CD4-positive, alpha-beta T cell treated with Interleukin-1 beta for 1 hour (primary cell): ENCODE results near the gene CHEK1.
A peak's percentile ranks its signal among the peaks of the same experiment; 100 is the strongest.

ENCODE experiments used
- DNase-seq, 2 donors: peaks; one replicate each; pipeline ENCODE4 v3.0.0-alpha.2; 2020 to 2022

CHEK1 gene

DNA sequence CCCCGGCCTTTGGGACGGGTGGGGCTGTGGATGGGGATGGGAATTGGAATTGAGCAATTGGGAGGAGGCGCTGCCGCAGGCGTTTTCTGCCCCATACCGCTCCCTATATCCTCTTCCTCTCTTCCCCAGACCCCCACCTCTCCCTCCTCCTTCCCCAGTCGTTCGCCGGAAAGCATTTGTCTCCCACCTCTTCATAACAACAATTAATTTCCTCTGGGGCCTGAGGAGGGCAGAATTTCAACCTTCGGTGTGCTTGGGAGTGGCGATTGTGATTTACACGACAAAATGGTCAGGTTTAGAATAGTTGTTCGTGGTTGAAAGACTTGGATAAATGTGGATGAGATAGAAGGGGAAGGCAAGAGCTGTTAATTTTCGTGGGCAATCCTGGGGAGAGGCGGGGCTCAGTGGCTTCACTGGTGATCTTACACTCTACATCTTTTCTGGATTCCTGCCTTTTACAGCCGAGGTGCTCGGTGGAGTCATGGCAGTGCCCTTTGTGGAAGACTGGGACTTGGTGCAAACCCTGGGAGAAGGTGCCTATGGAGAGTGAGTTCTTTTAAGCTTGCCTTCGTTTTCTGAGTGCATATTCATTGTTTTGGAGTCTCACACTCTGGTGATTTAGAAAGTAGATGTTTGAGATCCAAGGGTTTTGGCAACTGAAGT, 1.5 kb downstream of the CHEK1 start:
- DNase-seq = peak; percentile 6 to 48

DNA sequence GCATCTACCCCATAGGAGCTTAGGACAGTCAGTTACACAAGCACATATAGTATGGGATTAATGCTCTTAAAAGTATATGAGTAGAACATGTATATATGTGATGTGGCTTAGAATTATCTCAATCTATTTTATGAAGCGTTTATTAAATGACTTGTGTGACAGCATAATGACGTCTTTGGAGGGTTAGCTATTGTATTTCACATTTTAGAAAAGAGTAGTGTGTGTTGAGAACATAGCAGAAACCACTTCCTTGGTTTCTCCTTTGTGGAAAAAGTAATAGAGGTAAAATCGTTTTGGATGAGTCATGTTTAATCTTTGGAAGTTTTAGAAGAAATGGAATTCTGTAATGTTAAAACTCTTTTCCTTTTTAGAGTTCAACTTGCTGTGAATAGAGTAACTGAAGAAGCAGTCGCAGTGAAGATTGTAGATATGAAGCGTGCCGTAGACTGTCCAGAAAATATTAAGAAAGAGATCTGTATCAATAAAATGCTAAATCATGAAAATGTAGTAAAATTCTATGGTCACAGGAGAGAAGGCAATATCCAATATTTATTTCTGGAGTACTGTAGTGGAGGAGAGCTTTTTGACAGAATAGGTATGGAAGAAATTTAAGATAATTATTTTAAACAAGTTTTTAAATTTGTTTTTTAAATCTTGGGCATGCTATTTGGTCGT, 2.4 kb downstream of the CHEK1 start:
- DNase-seq = no peak

DNA sequence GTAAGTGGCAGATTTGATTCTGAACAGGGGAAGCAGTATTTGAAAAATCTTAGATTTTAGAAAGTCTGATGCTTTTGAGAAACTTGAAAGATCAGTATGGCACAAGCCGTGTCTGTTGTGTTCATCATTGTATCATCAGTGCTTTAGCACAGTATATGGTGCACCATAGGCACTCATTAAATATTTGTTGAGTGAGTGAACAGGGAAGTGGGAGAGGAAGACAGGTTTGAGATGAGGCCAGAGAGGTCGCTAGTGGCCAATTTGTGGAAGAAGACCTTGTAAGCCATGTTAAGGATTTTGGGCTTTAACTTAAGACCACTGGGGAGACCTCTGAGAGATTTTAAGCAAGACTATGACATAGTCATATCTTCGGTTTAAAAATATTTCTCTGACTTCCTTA, 12.9 kb downstream of the CHEK1 start:
- no peak for DNase-seq

DNA sequence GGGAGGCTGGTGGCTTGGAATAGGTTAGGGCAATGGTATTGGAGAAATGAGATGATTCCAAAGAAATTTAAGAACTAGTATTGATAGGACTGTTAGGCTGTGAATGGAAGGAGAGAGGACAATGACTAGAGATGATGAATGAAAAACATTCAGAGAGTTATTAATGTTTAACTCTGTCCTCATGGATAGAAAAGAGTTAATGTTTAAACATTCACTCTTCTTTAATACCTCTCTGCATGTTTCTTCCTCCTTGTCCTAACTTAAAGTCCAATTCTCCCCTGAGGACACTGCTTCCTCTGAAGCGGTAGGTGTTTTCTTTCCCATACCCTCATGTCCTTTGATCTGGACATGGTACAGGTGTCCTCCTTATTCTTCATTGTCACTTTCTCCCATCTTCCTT, 13.4 kb downstream of the CHEK1 start:
- DNase-seq = no peak

DNA sequence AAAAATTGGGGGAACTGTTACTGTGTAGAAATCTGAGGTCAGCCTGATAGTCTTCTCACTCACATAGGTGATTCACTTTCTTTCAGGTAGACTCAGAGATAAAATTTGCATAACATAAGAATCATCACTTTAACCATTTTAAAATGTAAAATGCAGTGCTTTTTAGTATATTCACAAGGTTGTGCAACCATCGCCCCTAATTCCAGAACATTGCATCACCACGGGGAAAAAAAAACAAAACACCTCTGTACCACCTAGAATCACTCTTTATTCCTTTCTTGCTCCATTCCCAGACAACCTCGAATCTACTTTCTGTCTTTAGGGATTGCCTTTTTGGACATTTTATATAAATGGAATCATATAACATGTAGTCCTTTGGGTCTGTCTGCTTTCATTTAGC, 20.9 kb downstream of the CHEK1 start:
- DNase-seq = no peak

DNA sequence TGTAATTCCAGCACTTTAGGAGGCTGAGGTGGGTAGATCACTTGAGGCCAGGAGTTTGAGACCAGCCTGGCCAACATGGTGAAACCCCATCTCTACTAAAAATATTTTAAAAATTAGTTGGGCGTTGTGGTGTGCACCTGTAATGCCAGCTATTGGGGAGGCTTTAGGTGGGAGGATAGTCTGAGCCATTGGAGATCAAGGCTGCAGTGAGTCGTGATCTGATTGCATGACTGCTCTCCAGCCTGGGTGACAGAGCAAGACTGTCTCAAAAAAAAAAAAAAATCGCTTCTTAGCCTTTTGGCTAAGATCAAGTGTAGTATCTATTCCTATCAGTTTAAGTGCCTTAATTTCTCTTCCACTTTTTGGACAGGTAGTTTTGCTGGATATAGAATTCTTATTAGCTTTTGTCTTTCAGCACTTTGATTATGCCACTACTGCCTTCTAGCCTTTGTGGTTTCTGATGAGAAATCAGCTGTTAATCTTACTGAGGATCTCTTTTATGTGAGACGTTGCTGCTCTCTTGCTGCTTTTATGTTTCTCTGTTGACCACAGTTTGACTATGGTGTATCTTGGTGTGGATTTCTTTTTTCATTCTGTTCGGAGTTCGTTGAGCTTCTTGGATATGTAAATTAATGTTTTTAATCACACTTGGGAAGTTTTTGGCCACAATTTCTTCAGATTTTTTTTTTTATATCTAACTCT, 24.7 kb downstream of the CHEK1 start:
- DNase-seq = peak in 1 of 2 donors; percentile 4

DNA sequence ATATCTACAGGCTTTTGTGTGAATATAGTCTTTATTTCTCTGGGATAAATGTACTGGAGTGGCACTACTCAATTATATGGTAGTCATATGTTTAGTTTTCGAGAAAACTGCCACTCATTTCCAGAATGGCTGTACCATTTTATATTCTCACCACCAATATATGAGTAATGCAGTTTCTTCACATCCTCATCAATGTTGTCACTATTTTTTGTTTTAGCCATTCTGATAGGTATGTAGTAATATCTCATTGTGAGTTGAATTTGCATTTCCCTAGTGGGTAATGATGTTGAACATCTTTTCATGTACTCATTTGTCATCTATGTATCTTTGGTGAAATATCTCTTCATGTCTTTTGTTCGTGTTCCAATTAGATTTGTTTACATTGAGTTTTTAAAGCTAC, 37.7 kb downstream of the CHEK1 start:
- DNase-seq = no peak

DNA sequence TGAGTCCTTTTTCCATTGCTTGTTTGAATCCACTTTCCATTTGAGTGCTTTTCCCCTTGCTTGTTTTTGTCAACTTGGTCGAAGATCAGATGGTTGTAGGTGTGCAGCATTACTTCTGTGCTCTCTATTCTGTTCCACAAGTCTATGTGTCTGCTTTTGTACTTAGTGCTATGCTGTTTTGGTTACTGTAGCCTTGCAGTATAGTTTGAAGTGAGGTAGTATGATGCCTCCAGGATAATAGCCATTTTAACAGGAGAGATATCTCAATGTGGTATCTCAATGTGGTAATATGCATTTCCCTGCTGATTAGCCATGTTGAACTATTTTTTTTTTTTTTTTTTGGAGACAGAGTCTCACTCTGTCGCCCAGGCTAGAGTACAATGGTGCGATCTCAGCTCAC, 38.9 kb downstream of the CHEK1 start:
- no peak for DNase-seq

DNA sequence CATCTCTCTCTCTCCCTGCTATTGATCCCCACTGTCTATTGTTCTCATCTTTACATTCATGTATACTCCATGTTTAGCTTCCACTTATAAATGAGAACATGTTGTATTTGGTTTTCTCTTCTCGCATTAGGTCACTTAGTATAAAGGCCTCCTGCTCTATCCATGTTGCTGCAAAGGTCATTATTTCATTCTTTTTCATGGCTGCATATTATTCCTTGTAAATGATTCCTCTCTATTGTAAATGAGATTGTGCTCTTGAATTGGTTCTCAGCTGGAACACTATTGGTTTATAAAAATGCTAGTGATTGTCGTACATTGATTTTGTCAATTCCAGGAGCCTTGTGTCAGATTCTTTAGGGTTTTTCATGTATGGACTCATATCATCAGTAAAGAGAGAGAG, 42.2 kb downstream of the CHEK1 start:
- DNase-seq = no peak

DNA sequence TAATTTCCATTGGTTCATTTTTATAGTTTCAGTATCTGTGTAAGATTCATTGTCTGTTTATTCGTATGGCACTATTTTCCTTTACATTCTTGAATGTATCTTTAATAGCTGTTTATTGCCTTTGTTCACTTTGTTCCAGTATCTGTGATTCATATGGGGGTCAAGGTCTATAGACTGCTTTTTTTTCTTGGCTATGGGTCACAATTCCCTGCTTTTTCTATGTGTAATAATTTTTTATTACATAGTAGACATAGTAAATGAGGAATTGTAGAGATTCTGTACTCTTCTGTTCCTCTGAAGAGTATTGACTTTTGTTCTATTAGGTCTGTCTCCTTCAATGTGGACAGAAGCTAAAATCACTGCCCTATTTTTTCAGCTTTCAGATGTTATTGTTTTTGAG, 45.2 kb downstream of the CHEK1 start:
- no peak for DNase-seq

DNA sequence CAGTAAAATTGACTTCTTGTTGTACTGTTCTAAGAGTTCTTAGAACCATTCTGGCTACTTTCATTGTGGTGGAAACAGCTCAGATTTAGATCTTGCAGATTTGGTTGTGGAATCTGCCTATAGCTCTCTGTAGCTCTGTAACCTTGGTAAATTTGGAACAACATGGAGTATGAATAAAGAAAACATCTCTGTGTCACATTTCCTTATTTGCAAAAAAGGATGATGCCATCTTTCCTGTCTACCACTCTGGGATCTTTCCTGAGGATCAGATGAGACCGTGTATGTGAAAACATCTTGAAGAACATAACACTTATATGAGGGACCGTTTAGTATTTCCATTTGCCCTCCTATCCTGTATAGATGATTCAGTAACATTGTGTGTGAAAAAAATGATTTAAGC, 46.6 kb downstream of the CHEK1 start:
- DNase-seq = no peak

DNA sequence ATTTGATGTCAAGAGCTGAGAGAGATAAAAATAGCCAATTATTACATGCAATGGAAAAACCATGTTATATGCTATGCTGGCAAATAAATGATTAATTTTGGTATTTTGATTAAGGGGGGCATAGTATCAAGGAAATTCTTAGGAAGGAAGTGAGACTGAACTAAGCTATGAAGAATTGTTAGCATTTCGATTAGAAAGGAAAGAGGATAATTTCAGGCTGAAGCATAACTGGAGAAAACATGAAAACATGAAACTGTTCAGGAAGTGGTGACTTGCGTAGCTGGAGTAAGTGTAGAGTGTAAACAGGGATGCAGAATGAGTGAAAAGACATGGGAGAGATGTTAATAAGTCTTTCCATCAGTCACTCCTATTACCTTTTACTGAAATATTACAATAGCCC, 49.2 kb downstream of the CHEK1 start:
- no peak for DNase-seq

DNA sequence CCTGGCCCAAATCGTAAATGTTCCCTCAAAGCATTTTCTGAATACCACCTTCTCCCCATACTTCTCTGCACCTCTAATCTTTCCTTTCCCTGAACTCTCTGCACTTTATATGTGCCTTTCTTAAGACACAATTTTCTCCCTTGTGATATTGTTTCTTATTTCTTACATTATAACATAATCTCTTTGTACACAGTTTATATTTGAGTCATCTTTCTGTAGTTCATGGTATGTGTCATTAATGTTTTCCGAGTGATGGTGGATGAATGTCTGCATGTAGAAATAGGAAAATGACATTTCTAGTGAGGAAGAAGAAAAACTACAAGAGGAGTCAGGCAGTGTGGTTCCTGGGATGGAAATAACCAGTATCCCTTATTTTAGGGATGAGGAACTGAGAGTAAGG, 50.2 kb downstream of the CHEK1 start:
- DNase-seq = no peak

DNA sequence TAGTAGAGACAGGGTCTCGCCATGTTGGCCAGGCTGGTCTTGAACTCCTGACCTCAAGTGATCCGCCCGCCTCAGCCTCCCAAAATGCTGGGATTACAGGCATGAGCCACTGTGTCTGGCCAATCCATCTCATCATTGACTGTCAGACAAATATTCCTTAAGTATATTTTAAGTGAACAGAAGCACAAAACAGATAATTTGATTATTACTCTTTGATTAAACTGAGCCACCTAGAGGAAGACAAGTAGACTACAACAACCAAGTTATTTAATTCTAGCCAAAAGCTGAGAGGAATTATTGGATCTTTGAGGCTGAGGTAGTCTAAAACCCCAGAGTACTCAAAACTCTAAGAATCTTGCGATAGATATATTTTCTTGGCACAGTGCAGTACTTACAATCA, 54.4 kb downstream of the CHEK1 start:
- no peak for DNase-seq

DNA sequence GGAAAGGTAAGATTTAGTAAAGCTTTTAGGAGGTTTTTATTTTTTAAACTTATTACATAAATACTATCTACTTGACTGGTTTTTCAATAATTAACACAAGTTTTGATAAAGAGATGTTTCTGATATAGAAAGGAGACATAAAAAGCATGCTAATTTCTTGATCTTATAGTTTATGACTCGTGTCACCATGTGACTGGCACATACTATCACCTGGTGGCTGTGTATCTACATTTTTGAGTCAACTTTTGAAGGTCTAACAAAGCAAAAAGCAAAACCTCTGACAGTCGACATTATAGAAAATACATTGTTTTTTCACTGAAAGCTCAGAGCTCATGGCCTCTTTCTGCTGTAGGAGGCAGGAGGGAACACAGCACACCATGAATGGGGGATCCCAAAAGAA, 54.9 kb downstream of the CHEK1 start:
- no peak for DNase-seq

DNA sequence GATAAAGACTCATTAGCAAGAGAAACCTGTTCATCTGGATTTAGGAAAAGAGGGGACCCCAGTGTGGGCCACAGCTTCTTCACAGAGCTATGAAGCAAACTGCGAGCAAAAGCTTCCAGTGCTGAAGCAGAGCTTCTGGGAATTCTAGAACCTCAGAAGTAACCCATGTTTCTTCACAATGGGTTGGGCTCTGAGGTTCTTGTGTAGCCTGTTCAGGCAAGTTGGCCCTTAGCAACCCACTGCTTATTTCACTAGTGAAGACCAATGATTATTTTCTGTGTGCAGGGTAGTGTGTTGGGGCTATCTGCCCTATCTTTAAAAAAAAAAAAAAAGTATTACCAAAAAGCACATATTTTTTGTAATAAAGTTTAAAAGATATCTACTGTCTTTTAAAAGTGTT, 55.8 kb downstream of the CHEK1 start, which contains the start of gene ACRV1:
Gene ACRV1, minus strand, starts transcription at position 101 of the 400 bp plus-strand sequence. Its CDS starts 67 bp downstream, at position 34.
- DNase-seq = no peak

DNA sequence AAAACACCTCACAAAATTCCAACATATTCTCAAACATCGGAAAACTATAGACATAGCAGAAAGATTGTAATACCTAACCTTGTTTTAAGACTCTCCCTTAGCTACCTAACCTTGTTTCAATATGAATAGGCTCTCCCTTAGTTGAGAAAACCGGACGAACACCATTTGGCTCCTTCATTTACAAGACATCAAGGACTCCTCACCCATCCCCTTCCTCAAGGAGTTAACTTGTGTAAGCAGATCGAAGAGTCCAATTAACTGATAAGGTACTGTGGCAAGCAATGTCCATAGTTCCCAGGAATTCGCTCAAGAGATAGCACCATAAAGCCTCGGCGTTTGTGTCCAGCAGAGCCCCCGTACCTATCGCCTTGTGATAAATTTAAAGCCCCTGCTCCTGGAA, 60.3 kb downstream of the CHEK1 start:
- DNase-seq = no peak

DNA sequence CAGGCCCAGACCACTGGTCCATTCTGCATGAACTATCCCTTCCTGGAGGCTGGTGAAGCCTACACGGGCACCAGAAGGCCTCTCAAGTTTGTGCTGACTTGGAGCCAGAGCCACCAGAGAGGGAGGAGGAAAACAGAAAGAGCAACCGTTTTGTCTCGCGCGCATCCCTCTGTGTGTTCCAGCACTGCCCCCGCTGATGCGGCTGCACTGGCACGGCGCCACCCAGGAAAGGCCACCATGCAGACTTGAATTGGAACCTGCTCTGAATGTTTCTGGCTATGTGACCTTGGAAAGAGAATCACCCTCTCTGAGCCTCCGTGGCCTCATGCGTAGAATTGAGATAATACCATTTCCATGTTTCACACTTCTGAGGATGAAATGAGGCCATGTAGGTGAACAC, 63.1 kb downstream of the CHEK1 start:
- DNase-seq = no peak

DNA sequence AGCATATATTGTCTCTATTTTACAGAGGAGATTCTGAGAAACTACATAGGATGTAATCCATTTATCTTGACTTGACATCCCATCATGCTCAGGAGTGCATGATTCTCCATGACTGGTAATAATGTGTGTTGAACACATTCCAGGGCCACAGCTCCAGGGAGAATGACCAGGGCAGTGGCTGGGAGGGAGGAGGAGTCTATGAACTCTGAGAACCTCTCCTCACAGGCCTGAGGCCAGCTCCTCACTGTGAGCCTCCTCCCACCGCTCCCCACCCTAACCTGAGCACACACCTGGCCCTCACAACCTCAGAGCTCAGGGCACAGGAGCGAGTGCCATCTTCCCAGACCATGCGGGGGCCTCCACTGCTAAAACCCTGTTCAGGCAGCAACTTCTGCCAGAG, 63.7 kb downstream of the CHEK1 start:
- DNase-seq = no peak

DNA sequence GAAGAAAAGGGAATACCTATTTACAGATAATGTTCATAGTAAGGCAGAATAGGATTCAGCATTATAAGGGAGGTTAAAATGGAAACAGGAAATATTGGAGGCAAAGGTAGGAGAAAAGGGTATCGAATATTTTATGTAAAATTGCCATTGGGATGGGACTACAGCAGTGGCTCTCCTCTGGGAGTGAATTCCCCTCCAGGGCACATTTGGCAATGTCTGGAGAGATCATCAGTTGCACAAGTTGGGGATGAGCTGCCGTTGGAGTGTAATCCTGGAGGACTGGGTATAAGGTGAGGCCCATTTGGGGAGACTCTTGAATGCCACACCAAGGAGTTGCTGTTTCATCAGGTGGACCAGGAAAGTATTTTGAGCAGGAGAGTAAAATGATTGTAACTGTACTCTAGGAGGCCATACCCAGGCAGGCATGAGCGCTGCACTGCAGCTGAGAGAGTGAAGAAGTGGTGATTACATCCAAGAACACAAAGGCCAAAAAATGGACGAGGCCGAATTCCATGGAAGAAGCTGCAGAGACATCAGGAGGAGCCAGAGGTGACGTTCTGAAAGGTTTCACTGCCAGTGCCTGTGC, 64.4 kb downstream of the CHEK1 start:
- no peak for DNase-seq

DNA sequence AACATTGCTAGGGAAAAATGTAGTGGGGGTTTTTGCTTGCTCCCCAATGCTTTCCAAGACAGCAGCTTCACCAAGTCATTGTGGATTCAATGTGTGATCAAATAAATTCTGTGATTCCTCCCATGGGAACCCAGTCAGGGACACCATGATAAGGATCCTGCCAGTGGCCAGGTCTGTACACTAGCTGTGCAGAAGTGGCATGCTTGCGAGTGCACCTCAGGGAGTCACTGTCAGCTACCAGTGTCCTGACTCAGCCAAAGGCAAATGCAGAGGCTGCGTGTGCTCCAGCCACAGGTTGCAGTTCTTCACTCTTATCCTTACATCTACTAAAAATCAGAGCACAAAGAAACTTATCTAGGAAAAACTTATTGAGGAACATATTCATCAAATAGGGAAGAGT, 65.0 kb downstream of the CHEK1 start:
- DNase-seq = no peak

DNA sequence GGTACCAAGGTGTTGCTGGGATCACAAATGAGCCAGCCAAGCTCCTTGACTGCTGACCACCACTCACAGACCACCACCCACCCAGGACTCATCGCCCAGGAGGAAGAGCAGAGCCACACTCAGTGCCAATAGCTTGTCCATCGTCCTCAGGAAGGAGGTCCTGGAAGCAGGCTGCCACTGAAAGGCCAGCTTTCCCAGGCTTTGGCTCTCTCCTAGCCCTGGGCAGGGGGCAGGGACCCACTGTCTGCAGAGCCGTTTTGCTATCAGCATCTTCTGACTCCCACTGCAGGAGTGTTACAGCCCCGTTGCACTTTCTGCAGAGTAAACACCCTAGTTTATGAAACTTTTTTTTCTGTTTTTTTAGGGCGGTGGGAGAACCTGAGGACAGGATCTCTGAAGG, 67.9 kb downstream of the CHEK1 start:
- DNase-seq = no peak

DNA sequence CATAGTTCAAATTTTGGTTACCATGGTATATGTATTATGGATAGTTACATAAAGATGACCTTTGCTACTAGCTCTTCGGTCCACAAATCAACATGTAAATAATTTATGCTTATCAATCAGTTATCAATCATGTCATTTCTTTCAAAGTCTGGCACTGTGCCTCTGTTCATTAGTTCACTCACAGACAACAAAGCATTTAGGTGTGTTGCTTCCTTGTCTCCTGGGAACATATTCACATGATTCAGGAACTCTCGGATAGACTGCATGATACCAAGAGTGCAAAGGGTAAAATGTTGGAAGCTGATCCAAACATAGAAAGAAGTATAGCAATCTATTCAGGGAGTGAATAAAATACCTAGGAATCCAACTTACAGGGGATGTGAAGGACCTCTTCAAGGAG, 70.0 kb downstream of the CHEK1 start:
- DNase-seq = no peak

DNA sequence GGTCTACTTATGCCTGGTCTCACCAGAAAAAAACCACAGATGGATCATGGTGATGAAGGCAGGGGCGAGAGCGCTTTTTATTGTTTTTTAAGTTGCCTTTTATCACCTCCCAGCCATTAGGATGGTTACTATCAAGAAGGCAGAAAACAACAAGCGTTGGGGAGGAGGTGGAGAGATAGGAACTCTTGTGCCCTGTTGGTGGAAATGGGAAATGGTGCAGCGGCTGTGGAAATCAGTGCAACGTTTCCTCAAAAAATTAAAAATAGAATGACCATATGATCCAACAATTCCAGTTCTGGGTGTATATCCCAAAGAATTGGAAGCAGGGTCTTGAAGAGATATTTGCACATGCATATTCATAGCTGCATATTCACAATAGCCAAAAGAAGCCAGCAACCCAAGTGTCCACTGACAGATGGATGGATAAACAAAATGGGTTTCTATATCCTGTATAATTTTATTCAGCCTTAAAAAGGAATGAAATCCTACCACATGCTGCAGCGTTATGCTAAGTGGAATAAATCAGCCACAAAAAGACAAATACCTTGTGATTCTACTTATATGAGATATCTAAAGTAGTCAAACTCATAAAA, 76.2 kb downstream of the CHEK1 start:
- no peak for DNase-seq
